PFSK-1 (cell line): ENCODE data around the gene RNF144B.

Source experiments
- FOXP2 ChIP-seq: optimal IDR thresholded peaks from 2 replicates; pipeline ENCODE3; 2011; ENCODE audit warnings: borderline replicate concordance, control low read depth, inconsistent platforms; ENCODE audit not compliant: insufficient read depth; ENCODE audit errors: extremely low read length, extremely low read depth
- POLR2AphosphoS5 ChIP-seq: IDR thresholded peaks from 2 replicates; pipeline ENCODE4 v1.6.1; 2012; ENCODE audit warnings: low read depth, mild to moderate bottlenecking, control low read depth, low read length, moderate library complexity
- REST ChIP-seq, 2 experiments: IDR thresholded peaks; 2 replicates each; pipeline versions ENCODE4 v1.6.1 to v1.8.0; 2011 to 2012; ENCODE audit warnings: low read depth in 2 of 2, low read length in 2 of 2, control low read depth in 1 of 2, inconsistent platforms in 1 of 2, mild to moderate bottlenecking in 1 of 2, moderate library complexity in 1 of 2; ENCODE audit not compliant: insufficient read depth in 1 of 2
- SIN3A ChIP-seq: IDR thresholded peaks from 2 replicates; pipeline ENCODE4 v1.6.1; 2012; ENCODE audit warnings: mild to moderate bottlenecking, low read length, moderate library complexity, borderline replicate concordance; ENCODE audit not compliant: insufficient read depth
- TAF1 ChIP-seq: IDR thresholded peaks from 2 replicates; pipeline ENCODE4 v1.6.1; 2012; ENCODE audit warnings: low read length, control low read depth, borderline replicate concordance; ENCODE audit not compliant: insufficient read depth

RNF144B gene

GRCh38 chr6:18412068-18412467 is 24.9 kb downstream of the RNF144B start:
- no peak for TF ChIP-seq SIN3A
- TF ChIP-seq POLR2AphosphoS5, result no peak
- TF ChIP-seq FOXP2, result no peak
- TF ChIP-seq REST (IDR thresholded peaks at IDR 0.05; ENCODE audit: insufficient read depth in 1 of 2, low read depth in 2 of 2, low read length in 2 of 2), result no peak
- no peak for TF ChIP-seq TAF1

GRCh38 chr6:18412644-18413043 is 25.5 kb downstream of the RNF144B start:
- no peak for TF ChIP-seq SIN3A
- no peak for TF ChIP-seq REST (IDR thresholded peaks at IDR 0.05; ENCODE audit: insufficient read depth in 1 of 2, low read depth in 2 of 2, low read length in 2 of 2)
- TF ChIP-seq TAF1, result no peak
- no peak for TF ChIP-seq FOXP2
- no peak for TF ChIP-seq POLR2AphosphoS5

GRCh38 chr6:18413381-18413780 is 26.2 kb downstream of the RNF144B start:
- TF ChIP-seq POLR2AphosphoS5, result no peak
- no peak for TF ChIP-seq FOXP2
- no peak for TF ChIP-seq SIN3A
- TF ChIP-seq TAF1, result no peak
- no peak for TF ChIP-seq REST (IDR thresholded peaks at IDR 0.05; ENCODE audit: insufficient read depth in 1 of 2, low read depth in 2 of 2, low read length in 2 of 2)

GRCh38 chr6:18414116-18414515 is 27.0 kb downstream of the RNF144B start:
- no peak for TF ChIP-seq SIN3A
- TF ChIP-seq REST (IDR thresholded peaks at IDR 0.05; ENCODE audit: insufficient read depth in 1 of 2, low read depth in 2 of 2, low read length in 2 of 2), result no peak
- TF ChIP-seq POLR2AphosphoS5, result no peak
- no peak for TF ChIP-seq FOXP2
- TF ChIP-seq TAF1, result no peak

- TF ChIP-seq TAF1 (no peak), REST (IDR thresholded peaks at IDR 0.05; ENCODE audit: insufficient read depth in 1 of 2, low read depth in 2 of 2, low read length in 2 of 2) (no peak), SIN3A (no peak), POLR2AphosphoS5 (no peak), FOXP2 (no peak)
These were observed 28.1 kb downstream of the RNF144B start for GRCh38 chr6:18415207-18415606.
